ENCODE results near the gene PRPF39. TPM values are rescaled to one million over a fixed set of nuclear protein-coding genes. Genes with fewer than 3 reads are reported as not detected.
A peak's percentile ranks its signal among the peaks of the same experiment; 100 is the strongest.

PRPF39 gene
- total and polyA plus RNA-seq, 2 of the 13 experiments (the other 11 are each of a cell fraction or from before 2014, with no cell fraction given): 44.2 to 65.0 TPM

DNA sequence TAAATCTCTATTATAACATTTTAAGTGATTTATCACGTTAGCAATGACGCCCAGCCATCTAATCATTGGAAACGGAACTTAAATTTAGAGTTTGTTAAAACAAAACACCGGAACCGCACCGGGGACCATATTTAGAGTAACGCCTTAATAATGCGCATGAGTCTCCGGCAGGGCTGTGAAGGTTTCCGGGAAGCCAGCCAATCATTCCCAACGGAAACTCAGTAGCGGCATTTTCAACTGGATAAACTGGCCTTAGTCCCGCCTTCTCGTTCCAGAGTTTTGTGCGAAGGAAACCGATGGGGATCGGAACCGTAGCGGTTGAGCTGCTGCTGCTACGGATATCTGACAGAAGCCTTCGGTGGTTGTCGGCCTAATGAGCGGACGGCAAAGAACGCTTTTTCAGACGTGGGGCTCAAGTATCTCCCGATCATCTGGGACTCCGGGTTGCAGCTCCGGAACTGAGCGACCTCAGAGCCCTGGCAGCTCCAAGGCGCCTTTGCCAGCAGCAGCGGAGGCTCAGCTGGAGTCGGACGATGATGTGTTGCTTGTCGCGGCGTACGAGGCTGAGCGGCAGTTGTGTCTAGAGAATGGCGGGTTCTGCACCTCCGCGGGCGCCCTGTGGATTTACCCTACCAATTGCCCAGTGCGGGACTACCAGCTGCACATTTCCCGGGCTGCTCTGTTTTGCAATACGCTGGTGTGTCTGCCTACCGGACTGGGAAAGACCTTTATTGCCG is 51.9 kb downstream of the PRPF39 start, which contains the start of gene FANCM (continued):
- TF ChIP-seq MYNN (CRISPR knock-in tag; IDR thresholded peaks at IDR 0.05; ENCODE audit: low read depth): no peak
- TF ChIP-seq RXRA (CRISPR knock-in tag; IDR thresholded peaks at IDR 0.05): no peak
- TF ChIP-seq ZBTB39 (CRISPR knock-in tag; IDR thresholded peaks at IDR 0.05): no peak
- no peak; the same call in 1 of the 2 replicates for TF ChIP-seq SMC3 (IDR thresholded peaks at IDR 0.05; ENCODE audit: low read length)
- 0 out of 2 replicates have a peak, but pooled peaks have one; percentile 37 for TF ChIP-seq GLI4 (CRISPR knock-in tag; IDR thresholded peaks at IDR 0.05; ENCODE audit: borderline replicate concordance)
- no peak for TF ChIP-seq ZNF414 (CRISPR knock-in tag; IDR thresholded peaks at IDR 0.05)
- TF ChIP-seq THYN1 (CRISPR knock-in tag; IDR thresholded peaks at IDR 0.05; ENCODE audit: borderline replicate concordance, low read depth): no peak
- 0 out of 2 replicates have a peak, but pooled peaks have one; percentile 6 for TF ChIP-seq HMG20A (CRISPR knock-in tag; IDR thresholded peaks at IDR 0.05; ENCODE audit: borderline replicate concordance)
- TF ChIP-seq, protein P1, sequence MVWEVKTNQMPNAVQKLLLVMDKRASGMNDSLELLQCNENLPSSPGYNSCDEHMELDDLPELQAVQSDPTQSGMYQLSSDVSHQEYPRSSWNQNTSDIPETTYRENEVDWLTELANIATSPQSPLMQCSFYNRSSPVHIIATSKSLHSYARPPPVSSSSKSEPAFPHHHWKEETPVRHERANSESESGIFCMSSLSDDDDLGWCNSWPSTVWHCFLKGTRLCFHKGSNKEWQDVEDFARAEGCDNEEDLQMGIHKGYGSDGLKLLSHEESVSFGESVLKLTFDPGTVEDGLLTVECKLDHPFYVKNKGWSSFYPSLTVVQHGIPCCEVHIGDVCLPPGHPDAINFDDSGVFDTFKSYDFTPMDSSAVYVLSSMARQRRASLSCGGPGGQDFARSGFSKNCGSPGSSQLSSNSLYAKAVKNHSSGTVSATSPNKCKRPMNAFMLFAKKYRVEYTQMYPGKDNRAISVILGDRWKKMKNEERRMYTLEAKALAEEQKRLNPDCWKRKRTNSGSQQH (CRISPR knock-in tag; IDR thresholded peaks at IDR 0.05; ENCODE audit: low read depth): peak; percentile 98
- TF ChIP-seq PAXIP1 (CRISPR knock-in tag; conservative IDR thresholded peaks at IDR 0.05): no peak
- no peak for TF ChIP-seq SRSF9 (IDR thresholded peaks at IDR 0.05; ENCODE audit: borderline replicate concordance, insufficient read depth, low read depth, low read length, poor library complexity, severe bottlenecking)
- TF ChIP-seq, protein P2, sequence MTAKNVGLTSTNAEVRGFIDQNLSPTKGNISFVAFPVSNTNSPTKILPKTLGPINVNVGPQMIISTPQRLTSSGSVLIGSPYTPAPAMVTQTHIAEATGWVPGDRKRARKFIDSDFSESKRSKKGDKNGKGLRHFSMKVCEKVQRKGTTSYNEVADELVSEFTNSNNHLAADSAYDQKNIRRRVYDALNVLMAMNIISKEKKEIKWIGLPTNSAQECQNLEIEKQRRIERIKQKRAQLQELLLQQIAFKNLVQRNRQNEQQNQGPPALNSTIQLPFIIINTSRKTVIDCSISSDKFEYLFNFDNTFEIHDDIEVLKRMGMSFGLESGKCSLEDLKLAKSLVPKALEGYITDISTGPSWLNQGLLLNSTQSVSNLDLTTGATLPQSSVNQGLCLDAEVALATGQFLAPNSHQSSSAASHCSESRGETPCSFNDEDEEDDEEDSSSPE (CRISPR knock-in tag; IDR thresholded peaks at IDR 0.05): peak; percentile 97
- no peak for TF ChIP-seq PCBP1 (IDR thresholded peaks at IDR 0.05; ENCODE audit: borderline replicate concordance, low read depth, low read length)
- TF ChIP-seq POLR2G (IDR thresholded peaks at IDR 0.05; ENCODE audit: low read depth, low read length): peak; percentile 70
- TF ChIP-seq NFYB (CRISPR knock-in tag; IDR thresholded peaks at IDR 0.05): peak; percentile 96

All from HepG2 (cell line).